Calu3 (cell line): Measurements from ENCODE around the gene SLC9A7. TPM values are rescaled to one million over a fixed set of nuclear protein-coding genes. Genes with fewer than 3 reads are reported as not detected.
A peak's percentile ranks its signal among the peaks of the same experiment; 100 is the strongest.

Experiments used
- BruUV-seq: library from RNA; stranded (reverse); fragments of 400-500 nt; replicated peaks from 2 replicates; lab custom pipeline; 2021; lab: Mats Ljungman, UMichigan
- CTCF ChIA-PET: fragments of 300-600 bp; sonication (Branson Sonifier 250); formaldehyde crosslinking; loops from one replicate; lab custom pipeline; 2022; ENCODE audit warnings: antibody characterized with exemption; lab: Charles Lee
- DNase-seq: peaks from one replicate; pipeline ENCODE4 v3.0.0; 2022
- H3K27ac Mint-ChIP-seq: one replicate; pipeline ENCODE4 v1.8.0; 2022; ENCODE audit warnings: mixed read lengths; ENCODE audit not compliant: unreplicated experiment
- H3K27me3 Mint-ChIP-seq: one replicate; pipeline ENCODE4 v1.8.0; 2022; ENCODE audit warnings: mixed read lengths; ENCODE audit not compliant: unreplicated experiment
- H3K36me3 Mint-ChIP-seq: one replicate; pipeline ENCODE4 v1.8.0; 2022; ENCODE audit warnings: mild to moderate bottlenecking, moderate library complexity, mixed read lengths; ENCODE audit not compliant: insufficient read depth, unreplicated experiment
- H3K4me1 Mint-ChIP-seq: one replicate; pipeline ENCODE4 v1.8.0; 2022; ENCODE audit warnings: mild to moderate bottlenecking, low read depth, mixed read lengths; ENCODE audit not compliant: unreplicated experiment
- H3K4me3 Mint-ChIP-seq: one replicate; pipeline ENCODE4 v1.8.0; 2022; ENCODE audit warnings: mild to moderate bottlenecking, low read depth, moderate library complexity, mixed read lengths; ENCODE audit not compliant: unreplicated experiment
- H3K9me3 Mint-ChIP-seq: one replicate; pipeline ENCODE4 v1.8.0; 2022; ENCODE audit warnings: low read depth, mixed read lengths; ENCODE audit not compliant: unreplicated experiment
- intact Hi-C: fragments of 100-400 bp; cut with micrococcal nuclease; formaldehyde crosslinking; loops from one replicate; pipeline ENCODE4 v1.10.0; 2022; ENCODE audit not compliant: unreplicated experiment
- total RNA-seq: library from RNA; stranded (reverse); gene quantifications from 2 replicates; pipeline ENCODE4 v1.2.3, GENCODE V29; 2022
- TF ChIP-seq, protein P1 (sequence below): fragments of 200-600 bp; IDR thresholded peaks from one replicate; pipeline ENCODE4 v1.8.0; 2022; ENCODE audit warnings: antibody characterized with exemption; ENCODE audit not compliant: unreplicated experiment

SLC9A7 gene
- total RNA-seq, 1 experiment from 2014 or later = 83.3 TPM

DNA sequence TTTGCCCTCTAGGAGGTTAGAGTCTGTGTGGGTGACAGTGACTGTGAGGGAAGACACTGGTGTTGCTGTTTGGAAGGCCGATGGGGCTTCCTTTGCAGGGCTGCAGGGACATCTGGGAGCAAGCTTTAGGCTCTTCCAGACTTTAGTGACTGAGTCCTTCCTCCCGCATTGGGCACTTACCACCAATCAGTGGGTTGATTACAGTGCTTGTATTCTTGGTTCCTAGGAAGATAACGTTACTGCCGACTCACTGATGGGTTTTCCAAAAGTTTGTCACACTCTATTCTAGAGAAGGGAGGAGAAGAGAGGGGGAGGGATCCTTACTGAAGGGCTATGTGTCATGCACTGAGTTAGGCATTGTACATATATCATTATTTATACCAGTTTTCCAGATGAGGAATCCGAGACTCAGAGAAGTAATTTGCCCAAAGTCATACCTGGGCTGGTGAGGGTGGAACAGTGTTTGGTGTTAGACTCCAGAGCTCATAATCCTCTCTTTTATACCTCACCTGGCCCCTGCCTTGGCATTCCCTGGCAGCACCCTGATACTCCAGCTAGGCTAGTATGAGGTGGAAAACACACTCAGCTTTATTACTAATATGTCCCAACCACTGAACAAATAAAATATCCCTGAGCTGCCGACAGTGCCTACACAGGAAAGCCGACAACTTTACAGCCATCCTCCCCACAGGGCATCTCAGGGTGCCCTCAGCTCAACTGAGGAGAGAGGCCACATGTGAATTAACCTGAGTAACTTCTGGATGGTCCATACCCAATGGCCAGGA, 181.5 kb downstream of the SLC9A7 start:
- intact Hi-C loops = no loop called here
- DNase-seq = no peak
- no TSS peak for BruUV-seq
- Mint-ChIP-seq H3K9me3 (no peaks in the 10 kb centered on the region), H3K36me3 (peaks cover 35% of the 10 kb centered on the region), H3K27ac (no peak overlapping the region), H3K4me3 (no peak overlapping the region), H3K27me3 (no peaks in the 10 kb centered on the region), H3K4me1 (peaks cover 24% of the 10 kb centered on the region)
- TF ChIP-seq, protein P1, sequence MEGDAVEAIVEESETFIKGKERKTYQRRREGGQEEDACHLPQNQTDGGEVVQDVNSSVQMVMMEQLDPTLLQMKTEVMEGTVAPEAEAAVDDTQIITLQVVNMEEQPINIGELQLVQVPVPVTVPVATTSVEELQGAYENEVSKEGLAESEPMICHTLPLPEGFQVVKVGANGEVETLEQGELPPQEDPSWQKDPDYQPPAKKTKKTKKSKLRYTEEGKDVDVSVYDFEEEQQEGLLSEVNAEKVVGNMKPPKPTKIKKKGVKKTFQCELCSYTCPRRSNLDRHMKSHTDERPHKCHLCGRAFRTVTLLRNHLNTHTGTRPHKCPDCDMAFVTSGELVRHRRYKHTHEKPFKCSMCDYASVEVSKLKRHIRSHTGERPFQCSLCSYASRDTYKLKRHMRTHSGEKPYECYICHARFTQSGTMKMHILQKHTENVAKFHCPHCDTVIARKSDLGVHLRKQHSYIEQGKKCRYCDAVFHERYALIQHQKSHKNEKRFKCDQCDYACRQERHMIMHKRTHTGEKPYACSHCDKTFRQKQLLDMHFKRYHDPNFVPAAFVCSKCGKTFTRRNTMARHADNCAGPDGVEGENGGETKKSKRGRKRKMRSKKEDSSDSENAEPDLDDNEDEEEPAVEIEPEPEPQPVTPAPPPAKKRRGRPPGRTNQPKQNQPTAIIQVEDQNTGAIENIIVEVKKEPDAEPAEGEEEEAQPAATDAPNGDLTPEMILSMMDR = no peak
- CTCF ChIA-PET = no interaction called here

DNA sequence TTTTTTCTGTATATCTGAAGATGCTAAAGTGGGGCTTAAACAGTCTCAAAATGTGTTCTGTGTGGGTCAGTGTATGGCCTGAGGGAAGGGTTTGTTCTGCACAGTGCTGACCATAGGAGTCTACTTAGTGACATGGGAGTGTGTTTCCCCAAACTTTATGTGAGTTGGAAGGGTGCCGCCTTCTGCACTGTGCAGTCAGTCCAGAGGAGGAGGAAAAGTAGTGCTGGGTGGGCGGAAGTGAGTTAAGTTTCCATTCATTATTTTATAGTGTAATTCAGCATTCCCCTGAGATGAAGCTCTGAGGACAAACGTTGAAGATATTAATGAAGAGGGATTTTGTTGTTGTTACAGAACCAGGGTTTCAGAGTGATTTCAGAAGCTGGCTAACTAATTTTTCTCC, 182.5 kb downstream of the SLC9A7 start:
- Mint-ChIP-seq H3K9me3 (no peaks in the 10 kb centered on the region), H3K27ac (no peak overlapping the region)

DNA sequence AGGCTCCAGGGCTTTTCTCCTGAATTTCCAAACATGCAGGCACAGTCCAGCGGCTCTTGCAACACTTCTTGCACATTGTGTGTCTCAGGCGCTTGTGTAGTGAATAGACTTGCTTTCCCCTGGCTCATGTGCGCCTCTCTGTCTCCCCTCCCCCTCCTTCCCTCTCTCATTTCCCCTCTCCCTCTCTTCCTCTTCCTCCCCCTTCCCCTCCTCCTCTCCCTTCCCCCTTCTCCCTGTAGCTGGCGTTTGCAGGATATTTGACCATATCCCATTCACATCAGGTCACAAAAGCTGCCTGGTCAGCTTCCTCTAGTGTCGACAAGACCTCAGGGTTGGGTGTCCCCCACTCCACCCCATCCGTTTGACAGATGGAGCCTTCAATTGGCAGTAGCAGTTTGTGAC, 182.9 kb downstream of the SLC9A7 start:
- H3K9me3 Mint-ChIP-seq = no peaks in the 10 kb centered on the region

More for the DNA sequence above, 182.5 kb downstream of the SLC9A7 start:
- Mint-ChIP-seq H3K27me3 (no peaks in the 10 kb centered on the region), H3K4me1 (peaks cover 30% of the 10 kb centered on the region), H3K4me3 (peak overlapping the region; percentile 95), H3K36me3 (peaks cover 35% of the 10 kb centered on the region)
- no peak for DNase-seq
- intact Hi-C loops = no loop called here
- TF ChIP-seq, protein P1 = no peak
- BruUV-seq = no TSS peak
- CTCF ChIA-PET = no interaction called here

DNA sequence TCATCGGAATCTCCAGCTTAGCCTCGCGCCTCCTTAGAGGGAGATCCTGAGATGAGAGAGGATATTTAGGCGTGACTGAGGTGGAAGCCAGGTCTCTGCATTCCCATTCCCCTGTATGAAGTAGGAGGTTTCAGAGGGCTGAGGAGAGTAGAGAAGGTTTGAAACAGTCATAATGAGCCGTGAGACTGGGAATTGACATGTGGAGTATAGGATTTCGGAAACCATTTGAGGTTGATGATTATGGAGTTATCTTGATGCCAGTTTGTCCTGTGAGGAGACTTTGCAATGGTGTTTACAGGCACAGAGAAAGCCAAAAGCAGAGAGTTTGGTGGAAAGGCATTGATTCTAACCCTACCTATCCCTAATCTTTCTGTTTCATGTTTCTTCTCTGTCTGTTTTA, 183.3 kb downstream of the SLC9A7 start:
- H3K27ac Mint-ChIP-seq = no peak overlapping the region
- no TSS peak for BruUV-seq
- TF ChIP-seq, protein P1 = no peak
- intact Hi-C loops = no loop called here
- CTCF ChIA-PET = no interaction called here
- peaks cover 35% of the 10 kb centered on the region for H3K36me3 Mint-ChIP-seq
- DNase-seq = no peak
- peak overlapping the region; percentile 95 for H3K4me3 Mint-ChIP-seq
- peaks cover 30% of the 10 kb centered on the region for H3K4me1 Mint-ChIP-seq
- no peaks in the 10 kb centered on the region for H3K9me3 Mint-ChIP-seq
- no peaks in the 10 kb centered on the region for H3K27me3 Mint-ChIP-seq

More for the DNA sequence above, 182.9 kb downstream of the SLC9A7 start:
- Mint-ChIP-seq H3K27me3 (no peaks in the 10 kb centered on the region), H3K27ac (no peak overlapping the region), H3K4me3 (peak overlapping the region; percentile 95), H3K4me1 (peaks cover 30% of the 10 kb centered on the region), H3K36me3 (peaks cover 35% of the 10 kb centered on the region)
- BruUV-seq = no TSS peak
- no peak for DNase-seq
- TF ChIP-seq, protein P1 = no peak
- CTCF ChIA-PET = no interaction called here
- intact Hi-C loops = no loop called here
